IMR-90 (cell line): ENCODE data around the gene KIF5C. TPM values are rescaled to one million over a fixed set of nuclear protein-coding genes. Genes with fewer than 3 reads are reported as not detected.

ENCODE experiments used
- ATAC-seq: fragments of 200-7000 bp; cut with Tn5 transposase; 2 replicates; pipeline ENCODE4 v1.9.1; 2020; ENCODE audit warnings: low read depth, mild to moderate bottlenecking, moderate library complexity
- BruUV-seq: library from RNA; stranded (reverse); fragments of 400-500 nt; replicated peaks from 2 replicates; lab custom pipeline; 2021; lab: Mats Ljungman, UMichigan
- CTCF ChIA-PET: fragments of 300-600 bp; formaldehyde crosslinking; extraction: SDS; loops from one replicate; lab custom pipeline; 2021; ENCODE audit warnings: antibody characterized with exemption; lab: Yijun Ruan, JAX
- POLR2A ChIA-PET: fragments of 300-600 bp; sonication (Branson Sonifier 250); formaldehyde crosslinking; loops from one replicate; lab custom pipeline; 2022; ENCODE audit warnings: antibody characterized with exemption; ENCODE audit not compliant: unreplicated experiment; lab: Charles Lee
- DNase-seq: peaks from one replicate; pipeline ENCODE4 v3.0.0; 2013
- H2AFZ ChIP-seq: replicated peaks from 2 replicates; pipeline ENCODE3; 2013; ENCODE audit warnings: low read length, mild to moderate bottlenecking; ENCODE audit not compliant: poor library complexity
- H2AK5ac ChIP-seq: 2 replicates; pipeline ENCODE4 v1.6.1; 2013; ENCODE audit warnings: low read depth, low read length, inconsistent platforms
- H2AK9ac ChIP-seq: replicated peaks from 2 replicates; pipeline ENCODE3; 2013; ENCODE audit warnings: mild to moderate bottlenecking, low read depth, low read length, moderate library complexity; ENCODE audit not compliant: poor library complexity
- H2BK120ac ChIP-seq: 2 replicates; pipeline ENCODE4 v1.6.1; 2013; ENCODE audit warnings: low read depth, low read length, inconsistent platforms
- H2BK15ac ChIP-seq: 3 replicates; pipeline ENCODE4 v1.6.1; 2013; ENCODE audit warnings: low read depth, low read length, inconsistent platforms
- H2BK20ac ChIP-seq: 2 replicates; pipeline ENCODE4 v1.6.1; 2013; ENCODE audit warnings: low read depth, mild to moderate bottlenecking, inconsistent platforms, low read length, moderate library complexity
- H2BK5ac ChIP-seq: 2 replicates; pipeline ENCODE4 v1.6.1; 2013; ENCODE audit warnings: mild to moderate bottlenecking, low read depth, low read length, inconsistent platforms; ENCODE audit not compliant: poor library complexity, severe bottlenecking
- H3K14ac ChIP-seq: replicated peaks from 2 replicates; pipeline ENCODE4 v1.6.1; 2013; ENCODE audit warnings: low read depth, low read length, inconsistent platforms
- H3K18ac ChIP-seq: 2 replicates; pipeline ENCODE4 v1.6.1; 2013; ENCODE audit warnings: low read depth, low read length, control low read depth
- H3K23ac ChIP-seq: 2 replicates; pipeline ENCODE4 v1.6.1; 2013; ENCODE audit warnings: low read depth, low read length, inconsistent platforms
- H3K27ac ChIP-seq: 2 replicates; pipeline ENCODE4 v1.5.1; 2013; ENCODE audit warnings: mild to moderate bottlenecking, control low read depth, low read length; ENCODE audit not compliant: insufficient read depth
- H3K27me3 ChIP-seq: 2 replicates; pipeline ENCODE4 v1.6.1; 2013; ENCODE audit warnings: low read length; ENCODE audit not compliant: control insufficient read depth, insufficient read depth
- H3K36me3 ChIP-seq: 2 replicates; pipeline ENCODE4 v1.6.1; 2013; ENCODE audit warnings: low read length, mixed read lengths; ENCODE audit not compliant: control insufficient read depth, insufficient read depth
- H3K4ac ChIP-seq: 2 replicates; pipeline ENCODE4 v1.6.1; 2013; ENCODE audit warnings: low read depth, low read length, inconsistent platforms
- H3K4me1 ChIP-seq: 2 replicates; pipeline ENCODE4 v1.6.1; 2013; ENCODE audit warnings: low read length, mixed read lengths; ENCODE audit not compliant: control insufficient read depth, insufficient read depth
- H3K4me2 ChIP-seq: 2 replicates; pipeline ENCODE4 v1.6.1; 2013; ENCODE audit warnings: low read depth, mild to moderate bottlenecking, control low read depth, low read length, moderate library complexity
- H3K4me3 ChIP-seq: 2 replicates; pipeline ENCODE4 v1.5.1; 2013; ENCODE audit warnings: low read depth, mild to moderate bottlenecking, control low read depth, low read length, moderate library complexity; ENCODE audit not compliant: insufficient read depth
- H3K56ac ChIP-seq: 2 replicates; pipeline ENCODE4 v1.6.1; 2013; ENCODE audit warnings: low read length, inconsistent platforms; ENCODE audit not compliant: insufficient read depth; ENCODE audit errors: extremely low read depth
- H3K79me1 ChIP-seq, 2 experiments: 2 replicates each; pipeline ENCODE4 v1.6.1; 2013; ENCODE audit warnings: low read length in 2 of 2, inconsistent platforms in 1 of 2, low read depth in 1 of 2
- H3K9ac ChIP-seq: 2 replicates; pipeline ENCODE4 v1.6.1; 2013; ENCODE audit warnings: low read depth, low read length, control low read depth
- H3K9me1 ChIP-seq: 2 replicates; pipeline ENCODE4 v1.6.1; 2013; ENCODE audit warnings: low read length, inconsistent platforms; ENCODE audit not compliant: insufficient read depth
- H3K9me3 ChIP-seq: 2 replicates; pipeline ENCODE4 v1.6.1; 2013; ENCODE audit warnings: low read length; ENCODE audit not compliant: control insufficient read depth, insufficient read depth
- H4K20me1 ChIP-seq: 2 replicates; pipeline ENCODE4 v1.6.1; 2013; ENCODE audit warnings: low read length, inconsistent platforms; ENCODE audit not compliant: insufficient read depth
- H4K5ac ChIP-seq: 2 replicates; pipeline ENCODE4 v1.6.1; 2013; ENCODE audit warnings: mild to moderate bottlenecking, low read depth, low read length, control low read depth
- H4K8ac ChIP-seq, 2 experiments: 2 replicates each; pipeline ENCODE4 v1.6.1; 2013; ENCODE audit warnings: low read depth in 2 of 2, low read length in 2 of 2, control low read depth in 1 of 2, inconsistent platforms in 1 of 2
- H4K91ac ChIP-seq: 2 replicates; pipeline ENCODE4 v1.6.1; 2013; ENCODE audit warnings: low read depth, low read length, inconsistent platforms; ENCODE audit not compliant: insufficient read depth
- BHLHE40 ChIP-seq: fragments of 150-350 bp; IDR thresholded peaks from 2 replicates; pipeline ENCODE4 v1.6.1; 2016; ENCODE audit warnings: mild to moderate bottlenecking, low read depth, low read length
- NFE2L2 ChIP-seq: fragments of 150-350 bp; IDR thresholded peaks from 2 replicates; pipeline ENCODE4 v1.6.1; 2016; ENCODE audit warnings: low read depth, mild to moderate bottlenecking, low read length
- WGBS, 2 experiments: methylation state at CpG; one replicate each; pipeline versions ENCODE4 v1.1.5 to v1.1.7; 2013; ENCODE audit warnings: missing lambda C conversion rate in 2 of 2; ENCODE audit not compliant: insufficient read length in 1 of 2; ENCODE audit errors: extremely low coverage in 2 of 2; 5-methylcytosine and 5-hydroxymethylcytosine counted together
- dilution Hi-C: fragments of 300-500 bp; cut with HindIII; formaldehyde crosslinking; loops from one replicate; pipeline ENCODE4 v1.14.3; 2018; ENCODE audit warnings: low sequenced_read_pairs; ENCODE audit not compliant: unreplicated experiment
- in situ Hi-C: fragments of 300-500 bp; cut with MboI; formaldehyde crosslinking; loops from 3 replicates; pipeline ENCODE4 v1.14.3; 2019; ENCODE audit warnings: low sequenced_read_pairs, inconsistent platforms, mixed read lengths
- intact Hi-C: fragments of 100-400 bp; cut with micrococcal nuclease; formaldehyde crosslinking; loops from 2 replicates; pipeline ENCODE4 v1.10.0; 2022
- polyA plus RNA-seq, 3 experiments: library from polyadenylated mRNA; depleted of rRNA; stranded (reverse); fragments of >200 nt; gene quantifications; 2 replicates each; pipeline ENCODE4 v1.2.3, GENCODE V29; 2012; ENCODE audit warnings: low replicate concordance in 1 of 3
- total RNA-seq: library from RNA; depleted of rRNA; stranded (reverse); fragments of >200 nt; gene quantifications from 2 replicates; pipeline ENCODE4 v1.2.3, GENCODE V29; 2012

KIF5C gene
- total and polyA plus RNA-seq, 2 of the 4 experiments (the other 2 are of a cell fraction), result 0.10 to 0.18 TPM

DNA sequence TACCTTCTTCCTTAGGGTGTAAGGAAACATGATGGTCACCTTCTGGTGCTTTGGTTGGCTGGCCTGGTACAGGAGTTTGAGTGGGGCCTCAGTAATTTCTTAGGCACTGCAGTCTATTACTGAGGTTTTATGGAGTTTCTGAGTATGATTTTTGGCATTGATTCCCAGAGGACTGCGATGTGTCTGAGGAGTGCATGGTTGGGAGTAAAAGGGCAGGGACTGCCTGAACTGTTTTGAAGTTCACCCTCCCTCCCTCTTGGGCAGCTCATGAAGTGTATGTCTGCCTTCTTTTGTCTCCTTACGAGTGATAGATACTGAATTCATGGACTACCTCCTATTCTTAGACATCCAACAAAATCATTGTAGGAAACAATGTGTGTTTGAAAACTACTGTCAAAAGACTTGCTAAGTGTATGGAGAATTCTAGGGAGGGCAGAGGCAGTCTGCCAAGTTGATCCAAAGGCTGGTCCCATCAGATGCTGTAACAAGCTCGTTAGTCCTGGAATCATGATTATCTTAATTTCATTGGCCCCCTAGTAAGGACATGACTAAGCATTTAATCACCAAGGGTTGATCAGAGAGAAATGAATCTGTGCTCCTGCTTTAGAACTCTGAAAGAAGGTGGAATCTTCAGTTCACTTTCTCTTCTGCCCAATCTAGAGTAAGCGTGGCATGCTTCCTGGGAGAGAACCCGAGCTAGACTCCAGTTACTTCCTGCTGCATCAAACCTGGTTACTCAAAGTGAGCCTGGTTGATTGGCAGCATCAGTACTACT is 190.0 kb downstream of the KIF5C start:
- dilution Hi-C loops, result no loop called here

More for the DNA sequence above, 190.0 kb downstream of the KIF5C start:
- peaks cover 6% of the 10 kb centered on the region; the same call in 1 of the 2 replicates for H3K9me1 ChIP-seq
- peak overlapping the region; percentile 75; the same call in 1 of the 2 replicates for H2BK20ac ChIP-seq
- H2AFZ ChIP-seq, result no peak overlapping the region
- no peak overlapping the region for H3K18ac ChIP-seq
- H2AK9ac ChIP-seq, result no peak overlapping the region
- H3K9me3 ChIP-seq, result no peaks in the 10 kb centered on the region
- intact Hi-C loops (loop anchor here (5.0 kb wide), 1 partner anchor 833 kb away; no protein-coding TSS in a partner anchor), in situ Hi-C loops (no loop called here)
- no peak overlapping the region; the same call in 1 of the 2 replicates for H3K23ac ChIP-seq
- no TSS peak for BruUV-seq
- CTCF ChIA-PET, result no interaction called here
- ATAC-seq, result no peak
- no peak overlapping the region for H2BK5ac ChIP-seq
- WGBS, 2 experiments, result no CpG with 5 or more reads among the region's 5 CpGs
- H3K36me3 ChIP-seq, result no peaks in the 10 kb centered on the region
- H3K27me3 ChIP-seq, result no peaks in the 10 kb centered on the region
- H4K91ac ChIP-seq, result peak overlapping the region; percentile 5; the same call in 1 of the 2 replicates
- no peak overlapping the region for H4K5ac ChIP-seq
- no peak overlapping the region for H3K9ac ChIP-seq
- H3K4me3 ChIP-seq, result no peak overlapping the region
- TF ChIP-seq BHLHE40, result no peak
- peak; percentile 71 for TF ChIP-seq NFE2L2
- H3K4me2 ChIP-seq, result no peak overlapping the region
- H4K8ac ChIP-seq, result peak overlapping the region in 1 of 2 experiments; percentile 2; a peak in 2 of 4 replicates
- no peak overlapping the region for H3K56ac ChIP-seq
- H3K27ac ChIP-seq, result no peak overlapping the region
- peak overlapping the region; percentile 38 for H2BK120ac ChIP-seq
- H3K14ac ChIP-seq, result no peak overlapping the region
- H3K79me1 ChIP-seq, result no peaks in the 10 kb centered on the region
- peak; percentile 32 for DNase-seq
- H2AK5ac ChIP-seq, result no peak overlapping the region
- H2BK15ac ChIP-seq, result no peak overlapping the region; the same call in 2 of the 3 replicates
- no peaks in the 10 kb centered on the region for H4K20me1 ChIP-seq
- H3K4me1 ChIP-seq, result peaks cover 9% of the 10 kb centered on the region
- H3K4ac ChIP-seq, result peak overlapping the region; percentile 50; the same call in 1 of the 2 replicates
- POLR2A ChIA-PET, result no interaction called here
